SK-N-SH (cell line): Measurements from ENCODE around the gene ST8SIA6. TPM values are rescaled to one million over a fixed set of nuclear protein-coding genes. Genes with fewer than 3 reads are reported as not detected.

Source experiments
- CTCF ChIA-PET: fragments of 300-600, 350-600 bp; formaldehyde crosslinking; extraction: SDS; loops from one replicate; lab custom pipeline; 2021; lab: Yijun Ruan, JAX
- POLR2A ChIA-PET: fragments of 350-600 bp; sonication (Branson Sonifier 250); formaldehyde crosslinking; extraction: SDS; loops from one replicate; lab custom pipeline; 2020; ENCODE audit warnings: antibody characterized with exemption, inconsistent platforms; lab: Yijun Ruan, JAX
- DNase-seq: peaks from one replicate; pipeline ENCODE4 v3.0.0; 2012
- H2AFZ ChIP-seq: fragments of 200-600 bp; sonication (generic); 2 replicates; pipeline ENCODE4 v1.8.1; 2016; ENCODE audit warnings: antibody characterized with exemption, mild to moderate bottlenecking, low read depth
- H3F3A ChIP-seq: fragments of 200-600 bp; sonication (generic); replicated peaks from 2 replicates; pipeline ENCODE3; 2016; ENCODE audit warnings: antibody characterized with exemption, mild to moderate bottlenecking; ENCODE audit not compliant: insufficient read depth
- H3K27ac ChIP-seq, 2 experiments: fragments of 200-500 bp in 1 of 2; fragments of 200-600 bp in 1 of 2; sonication (Bioruptor generic) in 1 of 2; sonication (generic), shearing (Covaris generic) in 1 of 2; 2 replicates each; pipeline versions ENCODE4 v1.5.1 to v1.6.1; 2014 to 2016; ENCODE audit warnings: low read depth in 2 of 2, inconsistent platforms in 1 of 2, low read length in 1 of 2, mild to moderate bottlenecking in 1 of 2, mixed read lengths in 1 of 2
- H3K27me3 ChIP-seq: fragments of 200-600 bp; sonication (generic), shearing (Covaris generic); 2 replicates; pipeline ENCODE4 v1.6.1; 2016; ENCODE audit warnings: mixed run types; ENCODE audit not compliant: insufficient read depth
- H3K36me3 ChIP-seq, 2 experiments: fragments of 200-500 bp in 1 of 2; fragments of 200-600 bp in 1 of 2; sonication (Bioruptor generic) in 1 of 2; sonication (generic) in 1 of 2; replicated peaks in 1 of 2; 2 replicates each; pipeline versions ENCODE3 to v1.5.1; 2014 to 2016; ENCODE audit warnings: low read length in 1 of 2, mild to moderate bottlenecking in 1 of 2; ENCODE audit not compliant: insufficient read depth in 2 of 2, control insufficient read depth in 1 of 2
- H3K4me1 ChIP-seq, 2 experiments: fragments of 200-500 bp in 1 of 2; fragments of 200-600 bp in 1 of 2; sonication (Bioruptor generic) in 1 of 2; sonication (generic), shearing (Covaris generic) in 1 of 2; 2 replicates each; pipeline versions ENCODE4 v1.5.1 to v1.6.1; 2014 to 2016; ENCODE audit warnings: low read depth in 1 of 2, low read length in 1 of 2, mixed run types in 1 of 2; ENCODE audit not compliant: insufficient read depth in 2 of 2, control insufficient read depth in 1 of 2
- H3K4me2 ChIP-seq: fragments of 200-600 bp; sonication (generic), shearing (Covaris generic); 2 replicates; pipeline ENCODE4 v1.6.1; 2017; ENCODE audit warnings: mixed run types
- H3K4me3 ChIP-seq, 2 experiments: fragments of 200-500 bp in 1 of 2; fragments of 200-600 bp in 1 of 2; sonication (Bioruptor generic) in 1 of 2; sonication (generic), shearing (Covaris generic) in 1 of 2; 2 replicates each; pipeline versions ENCODE4 v1.5.1 to v1.8.1; 2014 to 2016; ENCODE audit warnings: low read depth in 2 of 2, inconsistent platforms in 1 of 2, low read length in 1 of 2, mild to moderate bottlenecking in 1 of 2, mixed read lengths in 1 of 2, moderate library complexity in 1 of 2
- H3K79me2 ChIP-seq: fragments of 200-600 bp; sonication (generic); 2 replicates; pipeline ENCODE4 v1.8.1; 2017; ENCODE audit warnings: mild to moderate bottlenecking; ENCODE audit not compliant: insufficient read depth
- H3K9ac ChIP-seq: fragments of 200-600 bp; sonication (generic); 2 replicates; pipeline ENCODE4 v1.6.1; 2017; ENCODE audit warnings: mixed run types
- H3K9me2 ChIP-seq: fragments of 200-600 bp; sonication (generic); 2 replicates; pipeline ENCODE4 v1.6.1; 2017; ENCODE audit warnings: mixed run types
- H3K9me3 ChIP-seq: fragments of 200-600 bp; sonication (generic); 2 replicates; pipeline ENCODE4 v1.6.1; 2017; ENCODE audit warnings: mixed run types, mild to moderate bottlenecking, moderate library complexity
- H4K20me1 ChIP-seq: fragments of 200-600 bp; sonication (generic); 2 replicates; pipeline ENCODE4 v1.6.1; 2017; ENCODE audit warnings: mild to moderate bottlenecking, mixed run types; ENCODE audit not compliant: insufficient read depth
- ELF1 ChIP-seq: IDR thresholded peaks from 2 replicates; pipeline ENCODE4 v1.4.0; 2012
- GATA2 ChIP-seq: sonication (generic); formaldehyde crosslinking; IDR thresholded peaks from 2 replicates; pipeline ENCODE4 v1.5.0; 2020; ENCODE audit warnings: mild to moderate bottlenecking, missing genetic modification reagents
- IRF3 ChIP-seq: fragments of 150-350 bp; IDR thresholded peaks from 2 replicates; pipeline ENCODE4 v1.6.1; 2016; ENCODE audit warnings: mild to moderate bottlenecking, low read depth, low read length
- NFIC ChIP-seq: IDR thresholded peaks from 2 replicates; pipeline ENCODE4 v1.4.0; 2012; ENCODE audit warnings: borderline replicate concordance
- RCOR1 ChIP-seq: fragments of 150-350 bp; IDR thresholded peaks from 2 replicates; pipeline ENCODE4 v1.6.1; 2017; ENCODE audit warnings: antibody characterized with exemption, low read length
- REST ChIP-seq: IDR thresholded peaks from 2 replicates; pipeline ENCODE4 v1.6.1; 2012; ENCODE audit warnings: mild to moderate bottlenecking, low read depth, low read length, moderate library complexity
- RFX5 ChIP-seq: IDR thresholded peaks from 2 replicates; pipeline ENCODE4 v1.6.1; 2012; ENCODE audit warnings: mild to moderate bottlenecking, improper control_type of control experiment, low read length
- WGBS: methylation state at CpG from one replicate; pipeline ENCODE4 v1.1.6; 2017; ENCODE audit warnings: low lambda C conversion rate; 5-methylcytosine and 5-hydroxymethylcytosine counted together
- polyA plus RNA-seq, 3 experiments: library from polyadenylated mRNA; depleted of rRNA; stranded (reverse); fragments of >200 nt; gene quantifications; 2 replicates each; pipeline ENCODE4 v1.2.3, GENCODE V29; 2012

The ST8SIA6 gene
- polyA plus RNA-seq, 1 of the 3 experiments (the other 2 are of a cell fraction): 0.03 TPM

GRCh38 chr10:17415046-17415658, 39.2 kb downstream of the ST8SIA6 start:
- no peak overlapping the region for H3K4me2 ChIP-seq
- no peak overlapping the region for H3K27ac ChIP-seq
- no peaks in the 10 kb centered on the region for H3K27me3 ChIP-seq
- H3K4me3 ChIP-seq: no peak overlapping the region
- WGBS: 52% methylated on average over 3 of the region's 3 CpGs
- H3K36me3 ChIP-seq: no peaks in the 10 kb centered on the region
- TF ChIP-seq RFX5 (no peak), IRF3 (no peak), NFIC (no peak), REST (no peak), ELF1 (no peak), GATA2 (no peak)
- H3K9me3 ChIP-seq: no peaks in the 10 kb centered on the region
- H2AFZ ChIP-seq: no peak overlapping the region
- H3K4me1 ChIP-seq: no peaks in the 10 kb centered on the region
- no peak overlapping the region for H3K9ac ChIP-seq
- no peaks in the 10 kb centered on the region for H3K79me2 ChIP-seq
- no peaks in the 10 kb centered on the region for H4K20me1 ChIP-seq
- CTCF ChIA-PET: no interaction called here
- no peaks in the 10 kb centered on the region for H3F3A ChIP-seq
- DNase-seq: no peak
- POLR2A ChIA-PET: no interaction called here
- no peaks in the 10 kb centered on the region for H3K9me2 ChIP-seq

- no peak for DNase-seq
- Histone ChIP-seq H3K27ac (no peak overlapping the region), H3K36me3 (no peaks in the 10 kb centered on the region), H3K9me3 (no peaks in the 10 kb centered on the region), H4K20me1 (no peaks in the 10 kb centered on the region), H3K9ac (no peak overlapping the region), H3F3A (no peaks in the 10 kb centered on the region), H3K27me3 (no peaks in the 10 kb centered on the region), H2AFZ (no peak overlapping the region), H3K4me1 (no peaks in the 10 kb centered on the region), H3K79me2 (no peaks in the 10 kb centered on the region), H3K4me3 (no peak overlapping the region), H3K4me2 (no peak overlapping the region), H3K9me2 (no peaks in the 10 kb centered on the region)
- POLR2A ChIA-PET: no interaction called here
- TF ChIP-seq RCOR1: no peak
- TF ChIP-seq ELF1: no peak
- CTCF ChIA-PET: interaction anchor here (0.6 kb wide), 1 partner anchor 124 kb away, joined by 3 read pairs; no protein-coding TSS in a partner anchor
- WGBS: 30% methylated on average over 1 of the region's 1 CpG
Measured at GRCh38 chr10:17414484-17414883, 39.9 kb downstream of the ST8SIA6 start.
